ENCODE data around the gene SORBS1.
A peak's percentile ranks its signal among the peaks of the same experiment; 100 is the strongest.

Gene SORBS1

DNA sequence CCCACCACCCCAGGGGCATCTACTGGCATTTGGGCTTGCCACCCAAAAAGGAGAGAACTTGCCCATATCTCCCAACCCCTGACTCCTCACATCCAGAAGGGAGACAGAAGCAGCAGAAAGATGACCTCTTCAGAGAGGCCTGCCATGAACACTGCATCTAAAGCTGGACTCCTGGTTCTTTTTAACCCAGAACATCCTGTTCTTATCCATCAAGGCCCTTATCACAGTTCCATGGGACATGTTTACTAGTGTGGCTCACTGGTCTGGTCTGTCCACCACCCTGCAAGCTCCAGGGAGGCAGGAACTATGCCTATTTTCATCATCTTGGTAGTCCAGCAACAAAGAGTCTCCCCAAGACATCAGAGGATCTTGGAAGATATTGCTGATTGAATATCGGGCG lies 155.5 kb downstream of the SORBS1 start:
- no peak for DNase-seq

DNA sequence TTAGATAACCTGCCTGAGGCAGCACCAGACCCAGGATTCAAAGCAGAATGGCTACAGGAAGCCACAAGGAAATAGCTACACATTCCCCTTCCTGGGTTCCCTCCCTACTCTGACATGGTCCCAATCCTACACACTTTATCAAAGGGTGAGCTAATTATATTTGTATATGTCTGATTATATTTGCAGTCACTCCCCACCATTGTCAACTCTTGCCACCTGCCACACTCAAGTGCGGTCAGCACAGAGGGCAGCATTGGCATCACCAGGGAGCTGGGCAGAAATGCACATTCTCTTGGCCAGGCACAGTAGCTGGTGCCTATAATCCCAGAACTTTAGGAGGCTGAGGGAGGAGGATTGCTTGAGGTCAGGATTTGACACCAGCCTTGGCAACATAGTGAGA lies 156.3 kb downstream of the SORBS1 start:
- no peak for DNase-seq

DNA sequence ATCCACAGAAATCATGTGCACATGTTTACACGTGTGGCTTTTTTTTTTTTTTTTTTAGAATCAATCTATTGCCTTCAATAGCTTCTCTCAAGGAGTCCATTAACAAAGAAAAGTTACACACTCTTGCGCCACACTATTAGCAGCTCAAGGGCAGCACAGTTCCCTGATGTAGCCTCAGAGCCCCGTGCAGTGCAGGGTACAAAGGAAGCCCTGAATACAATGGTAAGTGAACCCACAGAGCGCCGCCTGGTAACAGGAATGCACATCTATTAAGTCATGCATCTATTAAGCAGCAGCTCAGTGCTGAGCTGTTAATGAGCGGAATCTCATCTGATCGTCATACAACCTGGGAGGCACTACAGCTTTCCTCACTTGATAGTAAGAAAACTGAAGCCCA lies 156.7 kb downstream of the SORBS1 start:
- no peak for DNase-seq

DNA sequence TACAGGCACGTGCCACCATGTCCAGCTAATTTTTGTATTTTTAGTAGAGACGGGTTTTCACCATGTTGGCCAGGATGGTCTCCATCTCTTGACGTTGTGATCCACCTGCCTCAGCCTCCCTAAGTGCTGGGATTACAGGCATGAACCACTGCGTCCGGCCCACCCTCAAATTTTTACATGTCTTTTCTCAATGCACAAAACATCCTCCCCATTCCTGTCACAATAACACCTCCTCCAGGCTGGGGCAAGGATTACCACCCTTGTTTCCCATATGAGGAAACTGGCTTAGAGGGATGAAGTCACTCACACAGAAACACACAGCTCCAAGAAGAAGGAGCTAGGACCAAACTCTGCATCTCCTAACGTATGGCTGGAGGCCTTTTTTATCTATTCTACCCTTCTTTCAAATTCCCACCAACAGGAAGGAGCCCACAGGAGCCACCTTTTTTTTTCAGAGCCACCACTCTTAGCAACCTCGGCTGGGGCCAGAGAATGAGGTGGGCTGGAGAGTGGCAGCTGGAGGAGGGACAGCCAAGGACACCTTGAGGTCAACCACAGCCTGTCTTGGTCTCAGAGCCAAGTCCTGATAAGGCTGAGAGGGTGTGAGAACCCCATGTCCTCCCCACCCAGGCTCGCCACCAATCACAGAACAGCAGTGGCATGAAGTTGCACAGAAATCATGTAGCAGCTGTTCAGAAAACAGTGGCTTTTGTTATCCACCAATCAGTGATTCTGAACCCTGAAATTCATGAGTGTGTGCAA lies 157.3 kb downstream of the SORBS1 start:
- no peak for DNase-seq

DNA sequence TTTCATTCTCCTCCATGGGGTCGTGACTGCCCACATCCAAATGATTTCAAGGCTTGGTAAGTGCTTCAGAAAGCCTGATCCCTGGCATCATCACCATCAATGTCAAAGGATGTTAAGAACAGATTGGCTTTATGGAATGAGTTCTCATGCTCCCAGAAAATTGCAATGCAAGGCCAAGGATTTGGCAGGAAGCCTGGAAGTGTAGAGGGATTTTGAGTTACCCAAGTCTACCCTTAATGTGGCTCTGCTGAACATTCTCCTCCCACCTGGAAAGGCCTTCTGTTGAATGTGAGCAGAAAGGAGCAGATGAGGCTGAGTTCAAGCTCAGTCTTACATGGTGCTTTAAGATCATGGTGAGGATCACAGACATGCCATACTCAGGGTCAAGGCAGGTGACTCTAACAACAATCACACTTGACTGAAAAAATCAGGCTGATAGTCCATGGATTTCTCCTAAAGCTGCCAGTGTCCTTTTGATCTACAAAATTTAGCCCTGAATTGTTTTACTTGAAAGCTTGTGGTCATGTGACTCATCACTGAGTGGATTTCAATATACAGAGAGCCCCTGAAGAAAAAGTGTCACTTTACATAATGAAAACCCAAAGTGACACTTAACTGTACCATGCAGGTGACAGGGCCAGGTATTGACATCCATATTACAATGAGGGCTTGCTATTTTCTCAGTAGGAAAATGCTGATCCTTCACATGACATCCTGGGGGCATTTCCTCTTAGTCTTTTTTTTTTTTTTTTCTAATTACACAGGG lies 159.3 kb downstream of the SORBS1 start:
- DNase-seq: no peak

DNA sequence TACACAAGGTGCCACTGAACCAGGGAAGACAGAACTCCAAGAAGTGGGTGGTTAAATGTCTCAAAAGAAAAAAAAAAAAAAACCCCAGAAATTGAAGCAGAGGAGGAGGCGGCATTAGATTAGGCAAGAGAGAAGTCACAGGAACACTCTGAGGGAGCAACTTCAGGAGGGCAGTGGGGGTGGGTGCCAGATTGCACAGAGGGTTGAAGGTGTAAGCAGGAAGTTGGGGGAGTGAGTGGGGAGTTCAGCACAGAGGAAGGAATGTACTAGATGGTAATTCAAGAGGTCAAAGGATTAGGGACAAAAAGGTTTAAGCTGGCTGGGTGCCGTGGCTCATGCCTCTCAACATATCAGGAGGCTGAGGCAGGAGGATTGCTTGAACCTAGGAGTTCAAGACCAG lies 160.4 kb downstream of the SORBS1 start:
- peak; percentile 27 for DNase-seq

DNA sequence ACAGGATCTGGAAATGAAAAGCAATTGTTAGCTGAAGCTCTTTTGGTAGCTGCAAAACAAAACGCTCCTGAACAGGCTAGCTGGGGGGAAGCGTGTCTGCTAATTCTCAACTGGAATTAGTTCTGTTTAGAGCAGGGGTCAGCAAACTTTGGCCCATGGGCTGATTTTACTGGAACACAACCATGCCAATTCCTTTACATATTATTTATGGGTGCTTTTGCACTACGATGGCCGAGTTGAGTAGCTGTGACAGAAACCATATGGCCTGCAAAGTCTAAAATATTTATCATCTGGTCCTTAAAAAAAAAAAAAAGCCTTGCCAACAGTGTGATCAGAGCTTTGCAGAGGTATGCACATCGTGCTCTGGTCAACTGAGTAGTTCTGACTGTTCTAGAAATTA lies 162.0 kb downstream of the SORBS1 start:
- no peak for DNase-seq

DNA sequence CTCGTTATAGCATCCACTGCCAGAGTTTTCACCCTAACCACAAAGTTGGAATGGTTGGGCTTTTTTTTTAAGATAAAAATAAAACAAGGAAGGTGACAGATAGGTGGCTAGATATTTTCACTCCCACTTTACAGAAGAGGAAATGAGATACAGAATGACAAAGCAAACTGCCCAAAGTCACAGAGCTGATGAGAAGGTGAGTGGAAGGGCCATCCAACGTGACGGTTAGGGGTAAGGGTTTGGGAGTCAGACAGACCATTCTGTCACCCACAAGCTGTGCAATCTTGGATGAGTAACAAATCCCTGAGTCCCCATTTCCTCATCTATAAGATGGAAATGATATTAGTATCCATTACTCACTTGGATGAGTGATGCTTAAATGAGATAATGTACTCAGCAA lies 163.4 kb downstream of the SORBS1 start:
- peak; percentile 83 for DNase-seq

DNA sequence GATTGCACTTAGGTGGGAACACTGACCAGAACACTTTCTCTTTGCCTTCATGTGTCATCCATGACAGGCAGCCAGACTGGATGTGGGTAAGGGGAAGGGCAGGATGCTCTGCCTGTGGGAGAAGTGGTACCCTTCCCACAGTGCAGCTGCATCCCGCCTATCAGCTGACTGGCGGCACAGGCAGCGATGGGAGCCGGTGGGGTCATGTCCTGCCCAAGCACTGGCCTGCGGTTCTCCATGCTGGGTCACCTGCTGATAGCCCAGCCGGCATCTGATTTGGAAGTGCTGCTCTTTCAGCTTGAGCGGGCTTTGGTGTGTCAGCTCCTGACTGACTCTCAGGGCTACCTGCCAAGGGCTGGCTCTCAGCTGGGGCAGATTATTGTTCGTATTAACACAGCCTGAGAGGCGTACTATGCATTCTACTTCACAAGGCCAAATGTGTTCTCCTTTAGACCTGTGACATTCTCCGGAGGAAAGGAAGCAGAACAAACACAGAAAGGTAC lies 165.2 kb downstream of the SORBS1 start:
- no peak for DNase-seq

DNA sequence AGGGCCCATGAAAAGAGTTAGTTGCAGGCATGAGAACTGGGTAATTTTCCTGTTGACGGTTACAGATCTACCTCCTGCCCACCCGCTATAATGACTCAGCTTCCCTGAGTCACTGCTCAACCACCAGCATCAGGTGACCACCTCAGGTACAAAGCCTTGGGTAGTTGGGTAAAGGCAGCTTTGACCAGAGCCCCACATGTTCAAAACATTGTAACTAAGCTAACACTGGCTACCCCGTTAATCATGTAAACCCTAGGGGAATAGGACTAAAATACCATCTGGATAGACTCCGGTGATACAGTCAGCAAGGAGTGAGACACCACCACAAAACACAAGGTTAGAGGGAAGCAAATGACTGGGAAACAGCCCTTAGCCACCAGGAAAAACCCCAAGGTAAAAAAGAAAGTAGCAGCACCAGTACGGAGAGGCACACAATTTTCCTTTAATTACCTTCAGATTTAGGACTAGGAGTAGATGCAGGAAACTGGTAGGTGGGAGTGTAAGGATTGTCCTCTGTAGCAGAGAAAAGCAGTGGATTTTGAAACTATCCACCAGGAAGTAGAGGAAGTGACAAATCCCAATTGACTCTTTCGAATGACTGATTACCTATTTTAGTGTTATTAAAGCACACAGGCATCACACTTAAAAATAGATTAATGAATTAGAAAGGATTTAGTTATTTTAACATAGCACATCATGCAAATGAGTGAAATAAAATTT lies 166.8 kb downstream of the SORBS1 start:
- DNase-seq: no peak

DNA sequence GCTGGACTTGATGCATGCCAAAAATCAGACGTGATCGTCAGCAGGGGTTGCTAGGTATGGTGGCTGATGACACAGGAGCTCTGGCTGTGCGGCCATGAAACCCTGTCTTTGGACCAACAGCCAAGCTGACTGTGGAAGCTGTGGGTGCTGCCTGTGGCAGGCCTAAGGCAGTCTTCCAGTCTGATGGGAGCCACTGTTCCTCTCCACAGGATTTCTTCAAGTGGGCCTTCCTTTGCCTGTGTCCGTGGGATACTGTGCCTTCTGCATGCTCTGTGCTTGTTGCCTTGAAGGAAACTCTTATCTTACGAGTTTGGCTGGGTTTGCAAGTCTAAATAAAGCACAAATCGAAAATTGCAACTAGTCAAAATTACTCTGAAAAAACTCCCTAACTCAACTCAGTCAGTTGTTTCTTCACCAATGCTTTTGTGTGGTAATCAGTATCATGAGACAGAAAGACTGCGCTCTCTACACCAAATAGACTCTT lies 168.4 kb downstream of the SORBS1 start:
- DNase-seq: no peak

DNA sequence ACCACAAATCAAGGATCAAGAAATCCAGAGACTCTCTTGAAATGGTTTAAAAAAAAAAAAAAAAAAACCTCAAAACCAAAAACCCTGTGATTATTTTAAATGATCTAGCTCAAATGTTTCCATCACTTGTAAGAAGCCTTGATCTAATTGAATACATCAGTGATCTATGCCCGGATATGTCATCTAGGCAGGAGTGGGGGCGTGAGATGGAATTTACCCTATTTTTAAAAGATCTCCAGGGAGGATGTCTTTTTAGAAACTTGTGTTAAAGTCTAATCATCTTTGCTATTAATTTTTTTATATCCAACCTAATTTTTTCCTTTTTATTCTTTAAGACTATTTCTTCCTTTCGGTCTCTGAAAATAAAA lies 169.0 kb downstream of the SORBS1 start:
- DNase-seq: no peak

DNA sequence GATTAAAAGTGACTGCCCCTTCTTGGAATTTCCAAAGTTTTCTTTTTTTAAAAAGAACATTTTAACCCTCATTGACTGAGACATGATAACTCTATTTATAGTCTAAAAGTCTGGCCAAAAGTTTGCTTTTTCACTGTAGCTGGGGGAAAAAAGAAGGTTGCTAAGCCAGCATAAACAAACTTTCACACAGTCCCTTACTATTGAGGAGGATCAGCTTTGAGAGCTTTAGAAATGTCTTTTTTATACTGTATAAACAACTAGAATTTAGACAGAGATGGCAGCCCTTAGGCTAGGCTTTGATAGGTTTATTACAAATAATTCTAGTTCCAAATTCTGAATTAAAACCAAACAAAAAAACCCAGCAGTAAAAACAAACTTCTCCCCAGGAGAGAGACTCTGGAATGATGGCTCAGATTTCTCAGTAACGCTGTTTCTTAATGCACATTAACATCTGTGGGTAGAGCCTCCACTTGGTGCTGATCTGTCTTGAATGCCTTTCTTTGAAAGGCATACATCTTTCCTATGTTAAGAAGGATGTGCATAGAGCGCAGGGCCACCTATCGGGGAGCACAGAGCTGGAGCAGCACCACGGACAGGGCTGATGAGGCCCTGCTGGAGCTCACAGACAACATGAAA lies 169.5 kb downstream of the SORBS1 start:
- DNase-seq: no peak

DNA sequence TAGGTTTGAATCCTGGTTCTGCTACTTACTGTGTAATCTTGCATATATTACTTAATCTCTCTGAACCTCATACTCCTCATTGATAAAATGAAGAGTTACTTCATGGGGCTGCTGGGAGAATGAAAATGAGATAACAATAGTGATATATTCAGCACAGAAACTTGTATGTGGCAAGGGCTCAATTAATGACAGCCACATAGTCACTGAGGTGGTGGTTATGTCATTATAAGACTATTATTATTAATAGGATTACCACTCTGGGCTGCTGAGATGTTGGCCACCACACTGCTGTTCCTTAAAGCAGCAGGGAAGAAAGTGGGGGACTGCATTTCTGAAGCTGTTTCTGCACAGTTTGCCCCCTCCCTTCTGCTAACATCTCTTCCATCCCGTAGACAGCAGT lies 170.0 kb downstream of the SORBS1 start:
- no peak for DNase-seq

DNA sequence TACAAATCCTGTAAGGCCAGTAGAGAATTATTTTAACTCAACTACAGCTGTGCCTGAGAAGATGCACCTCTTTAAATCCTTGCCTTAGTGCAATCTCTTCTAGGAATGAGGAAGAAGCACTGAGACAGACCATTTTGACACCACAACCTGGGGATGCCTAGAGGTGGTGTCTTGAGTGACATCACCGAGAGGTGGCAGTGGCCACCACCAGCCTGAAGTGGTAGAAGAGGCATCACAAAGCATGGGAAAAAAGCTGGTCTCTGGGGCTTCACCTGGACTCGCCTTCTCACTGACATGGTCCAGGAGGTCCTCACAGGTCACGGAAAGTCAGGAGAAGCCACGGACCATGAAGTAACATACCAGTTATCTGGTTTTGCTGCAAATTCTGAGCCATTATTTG lies 171.2 kb downstream of the SORBS1 start:
- no peak for DNase-seq

DNA sequence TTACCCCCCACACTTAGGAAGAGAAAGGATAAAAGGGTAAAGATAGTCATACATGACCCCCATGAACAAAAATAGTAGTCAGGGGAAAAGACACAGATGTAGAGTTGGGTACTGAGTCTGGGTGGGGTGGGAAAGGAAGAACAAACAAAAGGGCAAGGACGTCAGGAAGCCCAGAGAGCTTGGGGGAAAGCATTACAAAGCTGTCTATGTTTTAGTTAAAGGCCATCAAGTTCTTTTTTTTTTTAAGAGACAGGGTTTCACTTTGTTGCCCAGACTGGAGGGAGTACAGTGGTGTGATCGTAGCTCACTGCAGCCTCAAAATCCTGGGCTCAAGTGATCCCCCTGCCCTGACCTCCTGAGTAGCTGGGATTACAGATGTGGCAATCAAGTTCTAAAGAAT lies 172.0 kb downstream of the SORBS1 start:
- DNase-seq: no peak

DNA sequence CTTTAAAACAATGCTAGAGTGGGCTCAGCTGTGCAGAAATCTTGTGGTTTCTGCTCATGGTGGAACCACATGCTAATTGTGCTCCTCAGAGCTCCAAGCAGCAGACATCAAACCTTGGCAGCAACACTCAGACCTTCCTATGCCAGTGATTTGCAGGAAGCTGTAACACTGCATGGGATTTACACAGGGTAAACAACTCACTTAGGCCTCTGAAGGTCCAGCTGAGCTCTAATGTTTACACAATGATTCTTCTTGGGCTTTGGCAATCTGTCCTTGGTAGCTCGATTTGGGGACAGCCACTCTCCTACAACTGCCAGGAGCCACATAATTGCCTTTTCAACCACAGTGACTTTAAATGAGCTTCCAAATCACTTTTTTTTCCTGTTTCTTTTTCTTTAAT lies 172.6 kb downstream of the SORBS1 start:
- no peak for DNase-seq

DNA sequence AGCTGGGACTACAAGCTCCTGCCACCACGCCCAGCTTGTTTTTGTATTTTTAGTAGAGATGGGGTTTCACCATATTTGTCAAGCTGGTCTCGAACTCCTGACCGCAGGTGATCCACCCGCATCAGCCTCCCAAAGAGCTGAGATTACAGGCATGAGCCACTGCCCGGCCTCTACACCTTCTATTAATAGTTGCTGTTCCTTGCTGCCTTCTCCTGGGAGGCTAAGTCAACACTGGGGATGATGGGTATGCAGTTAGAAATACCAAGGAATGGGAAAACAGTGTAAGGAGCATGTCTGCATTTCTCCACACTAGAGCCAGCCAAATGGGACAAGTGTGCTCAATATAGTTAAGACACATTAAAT lies 173.1 kb downstream of the SORBS1 start:
- no peak for DNase-seq

DNA sequence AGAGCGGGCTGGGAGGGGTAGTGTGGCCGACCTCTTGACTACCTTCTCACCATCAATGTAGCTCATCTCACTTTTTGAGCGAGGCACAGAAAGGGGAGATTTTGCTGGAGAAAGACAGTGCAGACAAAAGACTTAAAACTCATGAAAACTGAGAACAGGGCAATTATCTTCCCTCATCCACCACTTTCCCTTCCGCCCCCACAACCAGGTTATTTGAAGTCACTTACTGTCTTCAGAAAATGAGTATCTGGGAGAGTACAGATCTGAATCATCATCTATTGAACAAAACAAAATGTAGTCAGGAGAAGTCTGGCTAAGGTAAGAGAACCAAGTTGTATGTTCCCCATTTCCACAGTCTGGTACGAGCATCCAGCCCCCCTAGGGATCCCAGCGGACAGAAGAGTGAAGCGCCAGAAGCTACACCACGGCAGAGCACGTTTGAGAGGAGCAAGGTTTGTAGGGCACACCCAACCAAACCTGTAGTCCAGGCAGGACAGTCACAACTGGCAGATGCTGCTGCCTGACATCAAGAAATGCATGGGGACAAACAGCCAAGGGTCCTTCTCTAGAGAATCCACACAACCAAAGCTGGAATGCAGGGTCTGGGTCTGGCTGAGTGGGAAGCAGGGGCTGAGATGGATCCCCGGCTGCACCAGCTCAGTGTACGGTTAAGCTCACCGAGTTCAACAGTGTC lies 177.0 kb downstream of the SORBS1 start:
- no peak for DNase-seq

DNA sequence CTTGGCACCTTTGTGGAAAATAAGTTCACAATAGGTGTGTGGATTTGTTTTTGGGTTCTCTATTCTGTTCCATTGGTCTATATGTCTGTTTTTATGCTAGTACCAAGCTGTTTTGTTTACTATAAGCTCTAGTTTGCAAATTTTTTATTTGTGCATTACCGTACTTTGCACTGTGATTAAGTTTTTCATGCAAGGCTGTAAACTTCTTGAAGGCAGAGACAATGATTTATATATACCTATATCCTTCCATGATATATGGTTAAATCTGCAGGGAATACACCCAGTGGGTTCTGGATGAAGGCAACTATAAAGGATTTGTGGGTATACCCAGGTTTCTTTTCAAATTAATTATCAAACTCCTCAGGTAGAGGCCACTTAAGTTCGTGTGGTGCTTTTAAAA lies 178.6 kb downstream of the SORBS1 start:
- no peak for DNase-seq

DNA sequence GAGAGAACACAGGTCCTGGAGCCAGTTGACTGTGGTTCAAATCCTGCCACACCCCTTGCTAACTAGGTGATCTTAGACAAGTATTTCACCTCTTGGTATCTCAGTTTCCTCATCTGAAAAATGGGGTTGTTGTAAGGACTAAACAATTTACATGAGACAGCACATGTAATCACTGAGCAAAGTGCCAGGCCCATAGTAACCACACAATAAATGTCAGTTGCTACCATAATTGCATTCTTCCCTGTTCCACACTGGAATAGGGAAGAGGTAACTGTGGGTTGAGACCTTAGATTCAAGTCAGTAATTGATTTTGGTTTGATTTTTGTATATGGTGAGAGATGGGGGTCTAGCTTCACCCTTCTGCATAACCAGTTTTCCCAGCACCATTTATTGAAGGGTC lies 179.0 kb downstream of the SORBS1 start:
- no peak for DNase-seq

DNA sequence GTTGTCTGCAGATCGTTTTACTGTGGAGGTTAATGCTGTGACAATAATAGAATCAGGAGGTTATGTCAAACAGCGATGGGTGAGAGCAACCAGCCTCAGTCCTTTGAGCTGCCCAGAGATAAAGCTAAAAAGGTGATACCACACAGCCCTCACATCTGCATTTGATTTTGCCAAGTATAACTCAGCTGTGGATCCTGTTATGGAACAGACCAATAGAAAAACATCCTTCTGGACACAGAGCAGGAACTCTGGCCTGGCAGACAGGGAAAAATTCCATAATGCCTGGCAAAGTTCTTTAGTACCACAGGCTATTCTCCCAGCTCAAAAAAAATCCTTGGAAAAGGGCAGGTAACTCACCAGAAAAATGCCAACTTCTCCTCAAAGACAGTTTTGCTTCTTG lies 183.2 kb downstream of the SORBS1 start:
- DNase-seq: no peak

DNA sequence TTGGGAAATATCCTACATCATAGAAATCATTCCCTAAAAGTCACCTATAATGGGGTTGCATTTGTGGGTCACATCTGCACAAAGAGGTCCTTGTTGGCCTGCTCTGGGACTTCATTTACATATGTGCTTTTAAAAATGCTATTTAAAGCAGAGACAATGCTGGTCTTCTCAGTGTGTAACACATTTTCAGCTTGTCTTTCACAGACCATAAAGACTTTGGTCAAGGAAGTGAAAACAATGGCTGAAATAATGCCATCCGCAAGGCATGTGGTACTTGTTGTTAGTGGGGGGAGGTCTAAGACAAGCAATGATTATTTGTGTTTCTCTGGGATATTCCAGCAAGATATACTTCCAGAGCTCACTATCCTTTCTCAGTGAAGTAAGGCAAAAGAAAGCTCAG lies 185.8 kb downstream of the SORBS1 start:
- no peak for DNase-seq
